HG03108 (cell line): Measurements from ENCODE around the gene RPN1.
"Not testable (repeated sequence)": the region's sequence is repeated elsewhere in the genome, so short reads cannot be mapped to it uniquely, and the experiment has no call there.

Experiments used
- ATAC-seq: cut with Tn5 transposase; IDR thresholded peaks from one replicate; pipeline ENCODE4 v1.9.1; 2021; ENCODE audit warnings: moderate library complexity; ENCODE audit not compliant: unreplicated experiment

RPN1 gene

GRCh38 chr3:128653383-128653992 lies 2.9 kb upstream of the RPN1 start:
- ATAC-seq: not testable (repeated sequence)

- no peak for ATAC-seq
These were observed 1.5 kb downstream of the RPN1 start for GRCh38 chr3:128648940-128649663.

GRCh38 chr3:128648402-128648801 lies 2.2 kb downstream of the RPN1 start:
- ATAC-seq: no peak

- ATAC-seq: no peak
These were observed 3.3 kb downstream of the RPN1 start for GRCh38 chr3:128647307-128647706.

GRCh38 chr3:128634075-128634611 lies 16.5 kb downstream of the RPN1 start:
- ATAC-seq: no peak

GRCh38 chr3:128632301-128632700 lies 18.3 kb downstream of the RPN1 start:
- ATAC-seq: no peak

- ATAC-seq: no peak
These were observed 20.7 kb downstream of the RPN1 start for GRCh38 chr3:128629936-128630335.

- ATAC-seq: no peak
These were observed 25.1 kb downstream of the RPN1 start for GRCh38 chr3:128625409-128625945.

GRCh38 chr3:128624526-128625138 lies 26.0 kb downstream of the RPN1 start:
- ATAC-seq: no peak

GRCh38 chr3:128623762-128624176 lies 26.8 kb downstream of the RPN1 start:
- no peak for ATAC-seq

- ATAC-seq: no peak
These were observed 28.7 kb downstream of the RPN1 start for GRCh38 chr3:128621931-128622330.

GRCh38 chr3:128621234-128621633 lies 29.4 kb downstream of the RPN1 start:
- ATAC-seq: no peak

GRCh38 chr3:128620268-128620691 lies 30.3 kb downstream of the RPN1 start:
- no peak for ATAC-seq

- no peak for ATAC-seq
These were observed 31.3 kb downstream of the RPN1 start for GRCh38 chr3:128619146-128619890.

GRCh38 chr3:128618398-128618726 lies 32.3 kb downstream of the RPN1 start:
- no peak for ATAC-seq

- peak; percentile 90 for ATAC-seq
These were observed 32.8 kb downstream of the RPN1 start for GRCh38 chr3:128617557-128618397.

- ATAC-seq: no peak
These were observed 33.4 kb downstream of the RPN1 start for GRCh38 chr3:128617270-128617556.

GRCh38 chr3:128616516-128617269 lies 33.9 kb downstream of the RPN1 start:
- ATAC-seq: no peak

- no peak for ATAC-seq
These were observed 36.5 kb downstream of the RPN1 start for GRCh38 chr3:128614076-128614475.
